Measurements from ENCODE around the gene ILRUN.
A peak's percentile ranks its signal among the peaks of the same experiment; 100 is the strongest.
"Not testable (repeated sequence)": the region's sequence is repeated elsewhere in the genome, so short reads cannot be mapped to it uniquely, and the experiment has no call there.

Gene ILRUN

GRCh38 chr6:34680802-34681515, 15.6 kb downstream of the ILRUN start:
- Mint-ChIP-seq H3K4me1 (ENCODE audit: low read depth) (peaks cover 36% of the 10 kb centered on the region), H3K27ac (peak overlapping the region; percentile 29), H3K4me3 (no peak overlapping the region), H3K27me3 (no peaks in the 10 kb centered on the region), H3K36me3 (ENCODE audit: low read depth) (peaks cover 5% of the 10 kb centered on the region), H3K9me3 (no peaks in the 10 kb centered on the region)
- no peak for DNase-seq

GRCh38 chr6:34680313-34680712, 16.3 kb downstream of the ILRUN start:
- H3K36me3 Mint-ChIP-seq (ENCODE audit: low read depth); DNase-seq; H3K27ac Mint-ChIP-seq; H3K9me3 Mint-ChIP-seq; H3K27me3 Mint-ChIP-seq; H3K4me3 Mint-ChIP-seq: not testable (repeated sequence)
- H3K4me1 Mint-ChIP-seq (ENCODE audit: low read depth) = peaks cover 38% of the 10 kb centered on the region

- Mint-ChIP-seq H3K27ac (no peak overlapping the region), H3K4me1 (ENCODE audit: low read depth) (peaks cover 38% of the 10 kb centered on the region)
- DNase-seq = no peak
These were observed 16.9 kb downstream of the ILRUN start for GRCh38 chr6:34679552-34680253.

GRCh38 chr6:34676140-34676539, 20.4 kb downstream of the ILRUN start:
- peak overlapping the region; percentile 9 for H3K27ac Mint-ChIP-seq
- H3K27me3 Mint-ChIP-seq = no peaks in the 10 kb centered on the region
- no peak for DNase-seq
- H3K4me1 Mint-ChIP-seq (ENCODE audit: low read depth) = peaks cover 58% of the 10 kb centered on the region
- H3K36me3 Mint-ChIP-seq (ENCODE audit: low read depth) = peaks cover 8% of the 10 kb centered on the region
- no peaks in the 10 kb centered on the region for H3K9me3 Mint-ChIP-seq
- H3K4me3 Mint-ChIP-seq = no peak overlapping the region

More at GRCh38 chr6:34679552-34680253, 16.9 kb downstream of the ILRUN start:
- Mint-ChIP-seq H3K9me3 (no peaks in the 10 kb centered on the region), H3K4me3 (no peak overlapping the region), H3K36me3 (ENCODE audit: low read depth) (peaks cover 5% of the 10 kb centered on the region), H3K27me3 (no peaks in the 10 kb centered on the region)

- H3K36me3 Mint-ChIP-seq (ENCODE audit: low read depth); H3K4me3 Mint-ChIP-seq; H3K9me3 Mint-ChIP-seq; H3K27me3 Mint-ChIP-seq; DNase-seq: not testable (repeated sequence)
- peak overlapping the region; percentile 93 for H3K27ac Mint-ChIP-seq
- H3K4me1 Mint-ChIP-seq (ENCODE audit: low read depth) = peaks cover 62% of the 10 kb centered on the region
These were observed 21.6 kb downstream of the ILRUN start for GRCh38 chr6:34674930-34675329.

- DNase-seq = no peak
- Mint-ChIP-seq H3K27ac (peak overlapping the region; percentile 93), H3K27me3 (no peaks in the 10 kb centered on the region), H3K4me3 (no peak overlapping the region), H3K9me3 (no peaks in the 10 kb centered on the region), H3K4me1 (ENCODE audit: low read depth) (peaks cover 61% of the 10 kb centered on the region), H3K36me3 (ENCODE audit: low read depth) (peaks cover 12% of the 10 kb centered on the region)
These were observed 22.3 kb downstream of the ILRUN start for GRCh38 chr6:34674268-34674639.

GRCh38 chr6:34673064-34673463, 23.5 kb downstream of the ILRUN start:
- H3K27ac Mint-ChIP-seq = peak overlapping the region; percentile 93

GRCh38 chr6:34672657-34673043, 23.9 kb downstream of the ILRUN start:
- Mint-ChIP-seq H3K36me3 (ENCODE audit: low read depth) (peaks cover 15% of the 10 kb centered on the region), H3K27me3 (no peaks in the 10 kb centered on the region), H3K4me1 (ENCODE audit: low read depth) (peaks cover 66% of the 10 kb centered on the region), H3K27ac (peak overlapping the region; percentile 93), H3K4me3 (peak overlapping the region; percentile 68), H3K9me3 (no peaks in the 10 kb centered on the region)
- DNase-seq = no peak

More at GRCh38 chr6:34673064-34673463, 23.5 kb downstream of the ILRUN start:
- Mint-ChIP-seq H3K36me3 (ENCODE audit: low read depth) (peaks cover 15% of the 10 kb centered on the region), H3K4me3 (peak overlapping the region; percentile 68), H3K27me3 (no peaks in the 10 kb centered on the region), H3K9me3 (no peaks in the 10 kb centered on the region), H3K4me1 (ENCODE audit: low read depth) (peaks cover 64% of the 10 kb centered on the region)
- no peak for DNase-seq

- Mint-ChIP-seq H3K9me3 (no peaks in the 10 kb centered on the region), H3K4me3 (peak overlapping the region; percentile 68), H3K27me3 (no peaks in the 10 kb centered on the region), H3K4me1 (ENCODE audit: low read depth) (peaks cover 65% of the 10 kb centered on the region), H3K27ac (peak overlapping the region; percentile 93), H3K36me3 (ENCODE audit: low read depth) (peaks cover 12% of the 10 kb centered on the region)
- DNase-seq = peak; percentile 74
These were observed 24.5 kb downstream of the ILRUN start for GRCh38 chr6:34671801-34672656.

- no peaks in the 10 kb centered on the region for H3K9me3 Mint-ChIP-seq
- peak overlapping the region; percentile 93 for H3K27ac Mint-ChIP-seq
These were observed 25.2 kb downstream of the ILRUN start for GRCh38 chr6:34671367-34671766.

GRCh38 chr6:34668799-34669198, 27.8 kb downstream of the ILRUN start:
- peaks cover 13% of the 10 kb centered on the region for H3K36me3 Mint-ChIP-seq (ENCODE audit: low read depth)
- not testable (repeated sequence) for DNase-seq, H3K27ac Mint-ChIP-seq, H3K27me3 Mint-ChIP-seq, H3K4me3 Mint-ChIP-seq, H3K9me3 Mint-ChIP-seq
- H3K4me1 Mint-ChIP-seq (ENCODE audit: low read depth) = peaks cover 65% of the 10 kb centered on the region

More at GRCh38 chr6:34671367-34671766, 25.2 kb downstream of the ILRUN start:
- H3K27me3 Mint-ChIP-seq = no peaks in the 10 kb centered on the region
- DNase-seq = no peak
- H3K36me3 Mint-ChIP-seq (ENCODE audit: low read depth) = peaks cover 12% of the 10 kb centered on the region
- peak overlapping the region; percentile 68 for H3K4me3 Mint-ChIP-seq
- peaks cover 71% of the 10 kb centered on the region for H3K4me1 Mint-ChIP-seq (ENCODE audit: low read depth)

GRCh38 chr6:34667481-34668238, 28.9 kb downstream of the ILRUN start:
- H3K36me3 Mint-ChIP-seq (ENCODE audit: low read depth) = peaks cover 18% of the 10 kb centered on the region
- H3K9me3 Mint-ChIP-seq = no peaks in the 10 kb centered on the region
- H3K27me3 Mint-ChIP-seq = no peaks in the 10 kb centered on the region
- no peak overlapping the region for H3K4me3 Mint-ChIP-seq
- DNase-seq = no peak
- H3K4me1 Mint-ChIP-seq (ENCODE audit: low read depth) = peaks cover 60% of the 10 kb centered on the region
- H3K27ac Mint-ChIP-seq = no peak overlapping the region

- Mint-ChIP-seq H3K4me1 (ENCODE audit: low read depth) (peaks cover 55% of the 10 kb centered on the region), H3K27ac (peak overlapping the region; percentile 90), H3K27me3 (no peaks in the 10 kb centered on the region), H3K4me3 (peak overlapping the region; percentile 2), H3K9me3 (no peaks in the 10 kb centered on the region), H3K36me3 (ENCODE audit: low read depth) (peaks cover 19% of the 10 kb centered on the region)
- no peak for DNase-seq
These were observed 31.5 kb downstream of the ILRUN start for GRCh38 chr6:34665019-34665418.

Data from activated T-cell treated with anti-CD3 and anti-CD28 coated beads, Interleukin-2, amount 50 U/mL, for 24 hours (primary cell).